Uterus (tissue), 4 donors: Measurements from ENCODE around the gene CSNK1G3. TPM values are rescaled to one million over a fixed set of nuclear protein-coding genes. Genes with fewer than 3 reads are reported as not detected.

Source experiments
- DNase-seq, 2 donors: peaks; one replicate each; pipeline ENCODE4 v3.0.0-alpha.2; 2019 to 2020
- H3K27ac ChIP-seq, 2 donors: fragments of 200-600 bp; sonication (generic); 1 replicate in 1 of 2; 2 replicates in 1 of 2; pipeline ENCODE4 v1.5.1; 2016 to 2018
- H3K27me3 ChIP-seq, 2 donors: fragments of 200-600 bp; sonication (generic); one replicate each; pipeline ENCODE4 v1.5.1; 2018 to 2019; ENCODE audit warnings: control low read depth in 1 of 2
- H3K36me3 ChIP-seq, 2 donors: fragments of 200-600 bp; sonication (generic); one replicate each; pipeline ENCODE4 v1.5.1; 2019; ENCODE audit warnings: control low read depth in 1 of 2
- H3K4me1 ChIP-seq, 2 donors: fragments of 200-600 bp; sonication (generic); one replicate each; pipeline ENCODE4 v1.5.1; 2018 to 2019; ENCODE audit warnings: control low read depth in 1 of 2
- H3K4me3 ChIP-seq, 2 donors: fragments of 200-600 bp; sonication (generic); 1 replicate in 1 of 2; 2 replicates in 1 of 2; pipeline ENCODE4 v1.5.1; 2018 to 2019; ENCODE audit warnings: mild to moderate bottlenecking in 1 of 2
- H3K9me3 ChIP-seq, 2 donors: fragments of 200-600 bp; sonication (generic); one replicate each; pipeline ENCODE4 v1.5.1; 2019; ENCODE audit warnings: control low read depth in 1 of 2
- CTCF ChIP-seq, 4 experiments: fragments of 200-600 bp in 2 of 4; fragments of 450-650 bp in 2 of 4; sonication (generic) in 2 of 4; IDR thresholded peaks; one replicate each; pipeline ENCODE4 v1.5.1; 2016 to 2019; ENCODE audit warnings: antibody characterized with exemption in 4 of 4, mild to moderate bottlenecking in 2 of 4, moderate library complexity in 1 of 4
- POLR2A ChIP-seq, 2 donors: fragments of 450-650 bp; IDR thresholded peaks; one replicate each; pipeline ENCODE4 v1.6.1; 2016; ENCODE audit warnings: antibody characterized with exemption in 2 of 2, mild to moderate bottlenecking in 1 of 2, moderate library complexity in 1 of 2
- intact Hi-C: fragments of 100-400 bp; cut with DNase I; formaldehyde crosslinking; loops from one replicate; pipeline ENCODE4 v1.15.1; 2023; ENCODE audit warnings: low total_unique reads
- total RNA-seq, 4 donors: library from RNA; depleted of rRNA in 3 of 4; stranded (reverse); fragments of >200 nt in 3 of 4; gene quantifications; one replicate each; pipeline versions ENCODE4 v1.1.0 to v1.2.4, GENCODE V29; 2014 to 2023
- donor health status: DM: yes; HTN: yes; CAD: no.

CSNK1G3 gene
- total RNA-seq, 4 donors from 2014 or later, result 42.8 to 151 (median 73.4) TPM

DNA sequence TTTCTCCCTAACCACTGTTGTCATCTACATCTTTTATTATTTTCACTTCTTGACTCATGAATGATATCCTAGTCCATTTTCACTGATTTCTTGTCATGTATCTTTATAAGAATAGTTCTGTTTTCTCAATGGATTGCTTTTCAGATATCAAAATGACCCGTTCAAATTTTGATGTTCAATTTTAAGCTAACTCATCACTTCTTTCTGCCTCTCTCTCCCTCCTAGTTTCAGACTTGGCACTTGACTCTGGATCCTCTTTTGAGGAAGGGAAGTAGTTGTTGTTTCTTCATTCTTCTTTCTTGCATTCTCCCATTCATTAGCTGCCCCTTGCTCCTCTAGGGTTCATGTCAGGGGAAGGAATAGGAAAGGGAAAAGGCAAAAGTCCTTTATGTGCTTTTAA is 23.7 kb downstream of the CSNK1G3 start:
- Histone ChIP-seq H3K27ac (no peak overlapping the region), H3K4me1 (no peaks in the 10 kb centered on the region), H3K9me3 (no peaks in the 10 kb centered on the region), H3K27me3 (no peaks in the 10 kb centered on the region), H3K4me3 (no peak overlapping the region), H3K36me3 (no peaks in the 10 kb centered on the region)
- DNase-seq, result no peak
- intact Hi-C loops, result no loop called here
- no peak for TF ChIP-seq POLR2A (IDR thresholded peaks at IDR 0.05)
- TF ChIP-seq CTCF (IDR thresholded peaks at IDR 0.05), result no peak

DNA sequence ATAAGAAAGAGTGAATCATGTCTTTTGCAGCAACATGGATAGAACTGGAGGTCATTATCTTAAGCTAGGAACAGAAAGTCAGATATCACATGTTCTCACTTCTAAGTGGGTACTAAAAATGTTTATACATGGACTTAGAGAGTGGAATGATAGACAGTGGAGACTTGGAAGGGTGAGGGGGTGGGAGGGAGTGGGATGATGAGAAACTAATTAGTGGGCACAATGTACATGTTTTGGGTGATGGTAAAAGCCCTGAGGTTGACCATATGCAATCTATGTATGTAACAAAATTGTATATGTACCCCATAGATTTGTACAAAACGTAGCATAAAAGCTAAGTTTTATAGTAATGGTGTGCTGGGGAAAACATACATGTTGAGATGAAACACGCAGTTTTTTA is 25.3 kb downstream of the CSNK1G3 start:
- no peak for DNase-seq
- H3K27ac ChIP-seq, result no peak overlapping the region

DNA sequence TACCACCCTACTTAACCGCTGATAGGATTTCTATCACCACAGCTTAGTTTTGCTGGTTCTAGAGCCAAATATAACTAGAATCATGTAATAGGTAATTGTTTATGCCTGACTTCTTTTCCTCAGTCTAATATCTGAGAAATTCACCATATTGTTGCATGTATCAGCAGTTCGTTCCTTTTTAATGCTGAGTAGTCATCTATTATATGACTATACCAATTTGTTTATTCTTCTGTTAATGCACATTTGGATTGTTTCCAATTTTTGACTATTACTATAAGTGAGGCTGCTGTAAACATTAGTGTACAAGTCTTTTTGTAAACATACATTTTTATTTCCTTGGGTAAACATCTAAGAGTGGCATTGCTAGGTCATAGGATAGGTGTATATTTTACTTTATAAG is 25.9 kb downstream of the CSNK1G3 start:
- Histone ChIP-seq H3K27ac (no peak overlapping the region), H3K4me3 (no peak overlapping the region), H3K27me3 (no peaks in the 10 kb centered on the region), H3K9me3 (no peaks in the 10 kb centered on the region), H3K4me1 (no peaks in the 10 kb centered on the region), H3K36me3 (no peaks in the 10 kb centered on the region)
- no peak for TF ChIP-seq CTCF (IDR thresholded peaks at IDR 0.05)
- no peak for TF ChIP-seq POLR2A (IDR thresholded peaks at IDR 0.05)
- no peak for DNase-seq
- intact Hi-C loops, result no loop called here

More for the DNA sequence above, 25.3 kb downstream of the CSNK1G3 start:
- H3K4me3 ChIP-seq, result no peak overlapping the region
- H3K4me1 ChIP-seq, result no peaks in the 10 kb centered on the region
- H3K27me3 ChIP-seq, result no peaks in the 10 kb centered on the region
- no peaks in the 10 kb centered on the region for H3K9me3 ChIP-seq
- intact Hi-C loops, result no loop called here
- no peaks in the 10 kb centered on the region for H3K36me3 ChIP-seq
- no peak for TF ChIP-seq CTCF (IDR thresholded peaks at IDR 0.05)
- no peak for TF ChIP-seq POLR2A (IDR thresholded peaks at IDR 0.05)

DNA sequence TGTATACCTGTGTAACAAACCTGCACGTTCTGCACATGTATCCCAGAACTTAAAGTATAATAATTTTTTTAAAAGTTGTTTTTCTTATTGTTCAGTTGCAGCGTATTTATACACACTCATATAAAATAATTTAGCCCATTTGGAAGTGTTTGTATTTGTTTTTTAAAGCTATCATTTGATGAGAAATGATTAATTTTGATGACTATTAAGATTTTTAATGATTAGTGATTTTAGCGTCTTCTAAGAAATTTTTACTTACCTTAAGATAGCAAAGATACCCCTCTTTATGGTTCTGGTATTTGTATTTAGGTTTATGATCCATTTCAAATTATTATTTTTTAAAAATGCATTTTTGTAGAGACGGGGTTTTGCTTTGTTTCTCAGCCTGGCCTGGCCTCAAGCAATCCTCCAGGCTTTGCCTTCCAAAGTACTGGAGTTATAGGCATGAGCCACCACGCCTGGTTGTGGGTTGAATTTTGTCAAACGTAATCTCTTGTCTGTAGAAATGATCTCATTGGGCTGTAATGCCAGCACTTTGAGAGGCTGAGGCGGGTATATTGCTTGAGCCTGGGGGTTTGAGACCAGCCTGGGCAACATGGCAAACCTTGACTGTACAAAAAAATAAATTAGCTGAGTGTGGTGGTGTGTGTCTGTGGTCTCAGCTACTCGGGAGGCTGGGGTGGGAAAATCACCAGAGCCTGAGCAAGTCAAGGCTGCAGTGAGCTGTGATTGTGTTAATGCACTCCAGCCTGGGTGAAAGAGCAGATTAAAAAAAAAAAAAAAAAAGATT is 26.9 kb downstream of the CSNK1G3 start:
- DNase-seq, result no peak
- intact Hi-C loops, result no loop called here

More for the DNA sequence above, 26.9 kb downstream of the CSNK1G3 start:
- H3K4me3 ChIP-seq, result no peak overlapping the region
- no peak overlapping the region for H3K27ac ChIP-seq
- no peaks in the 10 kb centered on the region for H3K36me3 ChIP-seq
- H3K9me3 ChIP-seq, result no peaks in the 10 kb centered on the region
- H3K27me3 ChIP-seq, result no peaks in the 10 kb centered on the region
- TF ChIP-seq CTCF (IDR thresholded peaks at IDR 0.05) (no peak), POLR2A (IDR thresholded peaks at IDR 0.05) (no peak)
- no peaks in the 10 kb centered on the region for H3K4me1 ChIP-seq
